Measurements from ENCODE around the gene BRCC3.

DNA sequence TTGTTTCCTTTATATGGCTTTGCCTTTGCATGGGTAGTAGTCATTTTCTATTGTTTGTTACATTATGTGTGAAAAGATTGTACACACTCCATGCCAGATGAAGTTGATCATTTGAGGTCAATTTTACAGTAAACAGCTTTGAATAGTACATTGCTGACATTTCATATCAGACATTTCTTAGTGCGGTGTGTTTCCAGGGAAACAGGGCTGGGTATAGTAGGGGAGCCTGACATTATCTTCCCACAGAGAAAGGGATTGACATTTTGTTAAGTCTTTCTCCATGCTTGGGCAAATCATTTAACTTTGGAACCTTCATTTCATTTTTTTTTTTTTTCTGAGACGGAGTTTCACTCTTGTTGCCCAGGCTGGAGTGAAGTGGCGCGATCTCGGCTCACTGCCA lies 39.7 kb upstream of the BRCC3 start:
- TF ChIP-seq, protein P1, sequence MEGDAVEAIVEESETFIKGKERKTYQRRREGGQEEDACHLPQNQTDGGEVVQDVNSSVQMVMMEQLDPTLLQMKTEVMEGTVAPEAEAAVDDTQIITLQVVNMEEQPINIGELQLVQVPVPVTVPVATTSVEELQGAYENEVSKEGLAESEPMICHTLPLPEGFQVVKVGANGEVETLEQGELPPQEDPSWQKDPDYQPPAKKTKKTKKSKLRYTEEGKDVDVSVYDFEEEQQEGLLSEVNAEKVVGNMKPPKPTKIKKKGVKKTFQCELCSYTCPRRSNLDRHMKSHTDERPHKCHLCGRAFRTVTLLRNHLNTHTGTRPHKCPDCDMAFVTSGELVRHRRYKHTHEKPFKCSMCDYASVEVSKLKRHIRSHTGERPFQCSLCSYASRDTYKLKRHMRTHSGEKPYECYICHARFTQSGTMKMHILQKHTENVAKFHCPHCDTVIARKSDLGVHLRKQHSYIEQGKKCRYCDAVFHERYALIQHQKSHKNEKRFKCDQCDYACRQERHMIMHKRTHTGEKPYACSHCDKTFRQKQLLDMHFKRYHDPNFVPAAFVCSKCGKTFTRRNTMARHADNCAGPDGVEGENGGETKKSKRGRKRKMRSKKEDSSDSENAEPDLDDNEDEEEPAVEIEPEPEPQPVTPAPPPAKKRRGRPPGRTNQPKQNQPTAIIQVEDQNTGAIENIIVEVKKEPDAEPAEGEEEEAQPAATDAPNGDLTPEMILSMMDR (IDR thresholded peaks at IDR 0.05; ENCODE audit: low read depth, low read length, poor library complexity, severe bottlenecking): no peak
- TF ChIP-seq EZH2phosphoT487 (IDR thresholded peaks at IDR 0.05; ENCODE audit: borderline replicate concordance, low read length): no peak
